GM12878 (cell line): ENCODE results near the gene UBAP2. TPM values are rescaled to one million over a fixed set of nuclear protein-coding genes. Genes with fewer than 3 reads are reported as not detected.

Source experiments
- ATAC-seq: fragments of 200-7000 bp; cut with Tn5 transposase; 3 replicates; pipeline ENCODE4 v1.9.1; 2020; ENCODE audit warnings: mild to moderate bottlenecking, moderate library complexity
- BruUV-seq: library from RNA; stranded (reverse); fragments of 400-500 nt; replicated peaks from 2 replicates; lab custom pipeline; 2021; lab: Mats Ljungman, UMichigan
- CTCF ChIA-PET: fragments of 300-600 bp; sonication (Branson Sonifier 250); formaldehyde crosslinking; extraction: SDS; loops from one replicate; lab custom pipeline; 2021; ENCODE audit warnings: inconsistent platforms; lab: Yijun Ruan, JAX
- POLR2A ChIA-PET: fragments of 350-600 bp; formaldehyde crosslinking; extraction: SDS; loops from one replicate; lab custom pipeline; 2021; ENCODE audit warnings: inconsistent platforms; lab: Charles Lee
- RAD21 ChIA-PET: fragments of 300-600 bp; sonication (Branson Sonifier 250); formaldehyde crosslinking; loops from one replicate; lab custom pipeline; 2023; ENCODE audit warnings: antibody characterized with exemption; ENCODE audit not compliant: unreplicated experiment; lab: Charles Lee
- SMC1A ChIA-PET: fragments of 300-600 bp; sonication (Branson Sonifier 250); formaldehyde crosslinking; loops from one replicate; lab custom pipeline; 2023; ENCODE audit not compliant: unreplicated experiment, uncharacterized antibody; lab: Charles Lee
- DNase-seq: peaks from one replicate; pipeline ENCODE4 v3.0.0-alpha.2; 2011; ENCODE audit warnings: low read depth, low spot score
- FAIRE-seq: peaks from 3 replicates; lab custom pipeline; 2011; peaks lifted over from hg19 to GRCh38; lab: Jason Lieb, UNC
- H2AFZ ChIP-seq: 2 replicates; pipeline ENCODE4 v1.6.0; 2011; ENCODE audit warnings: low read depth, low read length, control low read depth; ENCODE audit not compliant: control insufficient read depth
- H3K27ac ChIP-seq: 2 replicates; pipeline ENCODE4 v1.5.1; 2011; ENCODE audit warnings: control low read depth; ENCODE audit not compliant: control insufficient read depth, insufficient read depth
- H3K27me3 ChIP-seq, 2 experiments: replicated peaks in 1 of 2; 2 replicates each; pipeline versions ENCODE4 v1.6.0 to v1.6.1; 2011; ENCODE audit warnings: low read length in 1 of 2; ENCODE audit not compliant: control insufficient read depth in 2 of 2, insufficient read depth in 2 of 2
- H3K36me3 ChIP-seq, 2 experiments: 2 replicates each; pipeline ENCODE4 v1.5.1; 2011; ENCODE audit warnings: low read length in 1 of 2; ENCODE audit not compliant: control insufficient read depth in 2 of 2, insufficient read depth in 2 of 2
- H3K4me1 ChIP-seq: 2 replicates; pipeline ENCODE4 v1.6.1; 2011; ENCODE audit warnings: mild to moderate bottlenecking, low read length, moderate library complexity, mixed read lengths; ENCODE audit not compliant: control insufficient read depth, insufficient read depth
- H3K4me2 ChIP-seq: 2 replicates; pipeline ENCODE4 v1.6.0; 2011; ENCODE audit warnings: control low read depth; ENCODE audit not compliant: control insufficient read depth, insufficient read depth
- H3K4me3 ChIP-seq: fragments of 200-600 bp; sonication (generic); 2 replicates; pipeline ENCODE4 v1.5.1; 2016
- H3K79me2 ChIP-seq: 2 replicates; pipeline ENCODE4 v1.6.0; 2011; ENCODE audit warnings: low read length; ENCODE audit not compliant: control insufficient read depth, insufficient read depth
- H3K9ac ChIP-seq: 2 replicates; pipeline ENCODE4 v1.8.0; 2011; ENCODE audit warnings: low read length, control low read depth, mixed read lengths; ENCODE audit not compliant: control insufficient read depth, insufficient read depth
- H3K9me3 ChIP-seq: replicated peaks from 3 replicates; pipeline ENCODE4 v1.5.1; 2011; ENCODE audit warnings: mild to moderate bottlenecking, low read length; ENCODE audit not compliant: control insufficient read depth, insufficient read depth
- H4K20me1 ChIP-seq: 2 replicates; pipeline ENCODE4 v1.6.0; 2011; ENCODE audit not compliant: control insufficient read depth, insufficient read depth
- BMI1 ChIP-seq: fragments of 450-650 bp; IDR thresholded peaks from 2 replicates; pipeline ENCODE4 v1.6.1; 2016; ENCODE audit warnings: mild to moderate bottlenecking, moderate library complexity, borderline replicate concordance
- EED ChIP-seq: sonication (generic); IDR thresholded peaks from 2 replicates; pipeline ENCODE4 v1.6.1; 2016; ENCODE audit warnings: antibody characterized with exemption, low read depth
- EGR1 ChIP-seq, 2 experiments: IDR thresholded peaks; 1 replicate in 1 of 2; 2 replicates in 1 of 2; pipeline ENCODE4 v1.6.1; 2011 to 2012; ENCODE audit warnings: low read depth in 2 of 2, low read length in 2 of 2, borderline replicate concordance in 1 of 2, mild to moderate bottlenecking in 1 of 2, moderate library complexity in 1 of 2
- KAT2A ChIP-seq: conservative IDR thresholded peaks from 2 replicates; pipeline ENCODE4 v1.6.1; 2011; ENCODE audit warnings: low read depth, low read length; ENCODE audit not compliant: control insufficient read depth
- NFIC ChIP-seq: IDR thresholded peaks from 2 replicates; pipeline ENCODE4 v1.6.1; 2012; ENCODE audit warnings: low read depth, mild to moderate bottlenecking, inconsistent platforms, low read length, moderate library complexity
- POLR2AphosphoS2 ChIP-seq: IDR thresholded peaks from 2 replicates; pipeline ENCODE4 v1.6.1; 2011; ENCODE audit warnings: low read depth, mild to moderate bottlenecking, low read length, improper control_type of control experiment, moderate library complexity
- RBBP5 ChIP-seq: fragments of 200-600 bp; sonication (generic); conservative IDR thresholded peaks from 2 replicates; pipeline ENCODE4 v1.6.1; 2016
- TAF1 ChIP-seq: IDR thresholded peaks from 2 replicates; pipeline ENCODE4 v1.6.1; 2011; ENCODE audit warnings: mild to moderate bottlenecking, low read depth, low read length, borderline replicate concordance
- TARDBP ChIP-seq: IDR thresholded peaks from 2 replicates; pipeline ENCODE4 v1.6.1; 2016; ENCODE audit warnings: borderline replicate concordance
- ZNF24 ChIP-seq: fragments of 450-650 bp; IDR thresholded peaks from 2 replicates; pipeline ENCODE4 v1.6.1; 2017; ENCODE audit warnings: antibody characterized with exemption, mild to moderate bottlenecking
- WGBS: methylation state at CpG from one replicate; pipeline ENCODE4 v1.1.6; 2016; ENCODE audit warnings: low lambda C conversion rate; ENCODE audit not compliant: insufficient replicate concordance, insufficient coverage; ENCODE audit errors: missing lambda C conversion rate; 5-methylcytosine and 5-hydroxymethylcytosine counted together
- in situ Hi-C: fragments of 300-500 bp; cut with MboI; formaldehyde crosslinking; loops from 9 replicates; pipeline ENCODE4 v1.14.3; 2018; ENCODE audit warnings: mixed read lengths
- intact Hi-C: fragments of 100-400 bp; cut with micrococcal nuclease; formaldehyde crosslinking; loops from one replicate; pipeline ENCODE4 v1.14.2; 2022; ENCODE audit not compliant: unreplicated experiment
- polyA plus RNA-seq, 11 experiments: library from polyadenylated mRNA; depleted of rRNA in 4 of 11; unstranded in 6 of 11; stranded (reverse) in 5 of 11; fragments of >200 nt; fragmentation: Nextera tagmentation in 4 of 11; fragmentation: Illumina TruSeq in 1 of 11; extraction: Ambion mirVana in 4 of 11; extraction: Trizol in 1 of 11; gene quantifications; 1 replicate in 1 of 11; 2 replicates in 10 of 11; pipeline versions ENCODE4 v1.2.1 to v1.2.3, GENCODE V29; 2011 to 2016; ENCODE audit warnings: inconsistent platforms in 2 of 11, missing spikeins in 2 of 11, low read depth in 1 of 11
- total RNA-seq, 4 experiments: library from RNA; depleted of rRNA in 3 of 4; stranded (reverse); fragments of >200 nt in 3 of 4; fragmentation: Illumina TruSeq in 1 of 4; extraction: Trizol in 1 of 4; gene quantifications; 2 replicates each; pipeline versions ENCODE4 v1.2.1 to v1.2.3, GENCODE V29; 2013 to 2021
- TF ChIP-seq, protein P1 (sequence below), 3 experiments: IDR thresholded peaks in 2 of 3; conservative IDR thresholded peaks in 1 of 3; 2 replicates each; pipeline ENCODE4 v1.5.1; 2011; ENCODE audit warnings: low read depth in 3 of 3, low read length in 3 of 3, mild to moderate bottlenecking in 3 of 3, control low read depth in 2 of 3, moderate library complexity in 2 of 3, inconsistent platforms in 1 of 3, mixed read lengths in 1 of 3; ENCODE audit not compliant: control insufficient read depth in 2 of 3, insufficient read depth in 1 of 3; ENCODE audit errors: extremely low read depth in 1 of 3
- TF ChIP-seq, protein P2 (sequence below): fragments of 450-650 bp; IDR thresholded peaks from 2 replicates; pipeline ENCODE4 v1.6.1; 2017; ENCODE audit warnings: mild to moderate bottlenecking, moderate library complexity

The UBAP2 gene
- total and polyA plus RNA-seq, 10 of the 15 experiments (the other 5 are each of a cell fraction or from before 2014, with no cell fraction given) = 8.5 to 48.2 (median 28.1) TPM

DNA sequence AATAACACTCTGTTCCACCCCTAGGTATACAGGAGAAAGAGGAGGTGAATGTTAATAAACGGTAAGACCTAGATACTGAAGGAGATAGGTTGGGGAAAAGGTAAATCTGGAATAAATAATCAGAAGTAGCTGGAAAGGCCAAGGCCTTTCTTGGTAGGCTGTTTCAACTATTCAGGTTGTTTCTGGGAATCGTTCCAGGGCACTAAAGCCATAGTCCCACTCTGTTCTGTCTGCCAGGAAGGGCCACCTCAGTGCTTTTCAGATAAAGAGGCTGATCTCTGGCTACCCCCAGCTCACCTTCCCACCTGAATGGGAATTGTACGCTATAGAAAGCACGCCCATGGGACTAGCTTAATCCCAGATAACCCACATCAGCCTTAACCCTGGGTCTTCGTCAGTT, 44.9 kb upstream of the UBAP2 start:
- in situ Hi-C loops = no loop called here
- no peak overlapping the region for H3K27ac ChIP-seq
- H3K9me3 ChIP-seq = no peaks in the 10 kb centered on the region
- 94% methylated on average over 5 of the region's 5 CpGs for WGBS
- no peak overlapping the region for H3K4me3 ChIP-seq
- no peak for FAIRE-seq
- ChIA-PET RAD21 (interaction anchor here (0.6 kb wide), 1 partner anchor 20 kb away, joined by 3 read pairs; no protein-coding TSS in a partner anchor), POLR2A (interaction anchor here (0.8 kb wide), 1 partner anchor 41 kb away, joined by 3 read pairs; no protein-coding TSS in a partner anchor), SMC1A (no interaction called here), CTCF (interaction anchor here (0.8 to 1.4 kb wide), 3 partner anchors 20 to 315 kb away, joined by 3 to 5 read pairs (median 3); no protein-coding TSS in a partner anchor)
- TF ChIP-seq TARDBP (no peak), BMI1 (no peak), TAF1 (no peak), EED (no peak), KAT2A (no peak)
- peaks cover 17% of the 10 kb centered on the region for H3K4me1 ChIP-seq
- no peaks in the 10 kb centered on the region for H3K79me2 ChIP-seq
- no peaks in the 10 kb centered on the region for H3K27me3 ChIP-seq
- no peak for DNase-seq
- ATAC-seq = no peak
- no peak overlapping the region for H3K9ac ChIP-seq
- intact Hi-C loops = no loop called here
- peaks cover 8 to 44% of the 10 kb centered on the region in 2 experiments for H3K36me3 ChIP-seq
- no TSS peak for BruUV-seq
- no peak overlapping the region for H3K4me2 ChIP-seq
- H4K20me1 ChIP-seq = no peaks in the 10 kb centered on the region
- H2AFZ ChIP-seq = no peak overlapping the region

DNA sequence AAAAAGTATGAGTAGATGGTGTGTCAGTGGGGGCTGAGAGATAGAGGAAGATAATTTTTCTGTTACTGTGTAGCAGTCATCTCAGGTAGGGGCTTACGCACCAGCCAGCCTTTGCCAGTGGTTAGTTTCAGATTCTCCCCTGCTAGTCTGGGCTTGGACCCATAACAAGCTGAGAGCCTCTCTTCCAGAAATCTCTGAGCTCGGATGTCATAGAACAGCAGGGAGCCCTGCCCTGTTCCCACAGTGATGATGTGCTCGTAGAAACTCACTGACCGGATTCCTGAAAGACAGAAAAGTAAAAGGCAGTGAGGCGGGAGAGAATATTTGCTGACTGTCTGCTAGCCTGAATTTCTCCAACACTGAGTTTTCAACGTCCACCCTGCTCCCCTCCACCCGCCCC, 40.6 kb upstream of the UBAP2 start:
- Histone ChIP-seq H2AFZ (no peak overlapping the region), H3K27ac (no peak overlapping the region), H3K36me3 (peaks cover 9 to 51% of the 10 kb centered on the region in 2 experiments), H3K4me3 (no peak overlapping the region), H3K4me2 (no peak overlapping the region), H3K9me3 (no peaks in the 10 kb centered on the region), H3K79me2 (no peaks in the 10 kb centered on the region), H3K4me1 (no peaks in the 10 kb centered on the region), H3K27me3 (no peaks in the 10 kb centered on the region), H3K9ac (no peak overlapping the region), H4K20me1 (no peaks in the 10 kb centered on the region)
- no TSS peak for BruUV-seq
- intact Hi-C loops (no loop called here), in situ Hi-C loops (no loop called here)
- no peak for ATAC-seq
- ChIA-PET SMC1A (no interaction called here), CTCF (interaction anchor here (0.6 to 1.8 kb wide), 2 partner anchors 16 to 84 kb away, joined by 3 to 9 read pairs; no protein-coding TSS in a partner anchor), RAD21 (no interaction called here), POLR2A (no interaction called here)
- no peak for DNase-seq
- WGBS = 92% methylated on average over 7 of the region's 7 CpGs
- FAIRE-seq = no peak
- no peak for TF ChIP-seq NFIC
- no peak for TF ChIP-seq POLR2AphosphoS2
- no peak for TF ChIP-seq RBBP5
- TF ChIP-seq ZNF24 = no peak
- TF ChIP-seq, protein P1, sequence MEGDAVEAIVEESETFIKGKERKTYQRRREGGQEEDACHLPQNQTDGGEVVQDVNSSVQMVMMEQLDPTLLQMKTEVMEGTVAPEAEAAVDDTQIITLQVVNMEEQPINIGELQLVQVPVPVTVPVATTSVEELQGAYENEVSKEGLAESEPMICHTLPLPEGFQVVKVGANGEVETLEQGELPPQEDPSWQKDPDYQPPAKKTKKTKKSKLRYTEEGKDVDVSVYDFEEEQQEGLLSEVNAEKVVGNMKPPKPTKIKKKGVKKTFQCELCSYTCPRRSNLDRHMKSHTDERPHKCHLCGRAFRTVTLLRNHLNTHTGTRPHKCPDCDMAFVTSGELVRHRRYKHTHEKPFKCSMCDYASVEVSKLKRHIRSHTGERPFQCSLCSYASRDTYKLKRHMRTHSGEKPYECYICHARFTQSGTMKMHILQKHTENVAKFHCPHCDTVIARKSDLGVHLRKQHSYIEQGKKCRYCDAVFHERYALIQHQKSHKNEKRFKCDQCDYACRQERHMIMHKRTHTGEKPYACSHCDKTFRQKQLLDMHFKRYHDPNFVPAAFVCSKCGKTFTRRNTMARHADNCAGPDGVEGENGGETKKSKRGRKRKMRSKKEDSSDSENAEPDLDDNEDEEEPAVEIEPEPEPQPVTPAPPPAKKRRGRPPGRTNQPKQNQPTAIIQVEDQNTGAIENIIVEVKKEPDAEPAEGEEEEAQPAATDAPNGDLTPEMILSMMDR (IDR thresholded peaks at IDR 0.05 in 2 of 3, conservative IDR thresholded peaks at IDR 0.05 in 1 of 3; ENCODE audit: control insufficient read depth in 2 of 3, extremely low read depth in 1 of 3, insufficient read depth in 1 of 3, low read depth in 3 of 3, low read length in 3 of 3) = no peak
- no peak for TF ChIP-seq EGR1 (IDR thresholded peaks at IDR 0.05; ENCODE audit: borderline replicate concordance in 1 of 2, low read depth in 2 of 2, low read length in 2 of 2)
- TF ChIP-seq, protein P2, sequence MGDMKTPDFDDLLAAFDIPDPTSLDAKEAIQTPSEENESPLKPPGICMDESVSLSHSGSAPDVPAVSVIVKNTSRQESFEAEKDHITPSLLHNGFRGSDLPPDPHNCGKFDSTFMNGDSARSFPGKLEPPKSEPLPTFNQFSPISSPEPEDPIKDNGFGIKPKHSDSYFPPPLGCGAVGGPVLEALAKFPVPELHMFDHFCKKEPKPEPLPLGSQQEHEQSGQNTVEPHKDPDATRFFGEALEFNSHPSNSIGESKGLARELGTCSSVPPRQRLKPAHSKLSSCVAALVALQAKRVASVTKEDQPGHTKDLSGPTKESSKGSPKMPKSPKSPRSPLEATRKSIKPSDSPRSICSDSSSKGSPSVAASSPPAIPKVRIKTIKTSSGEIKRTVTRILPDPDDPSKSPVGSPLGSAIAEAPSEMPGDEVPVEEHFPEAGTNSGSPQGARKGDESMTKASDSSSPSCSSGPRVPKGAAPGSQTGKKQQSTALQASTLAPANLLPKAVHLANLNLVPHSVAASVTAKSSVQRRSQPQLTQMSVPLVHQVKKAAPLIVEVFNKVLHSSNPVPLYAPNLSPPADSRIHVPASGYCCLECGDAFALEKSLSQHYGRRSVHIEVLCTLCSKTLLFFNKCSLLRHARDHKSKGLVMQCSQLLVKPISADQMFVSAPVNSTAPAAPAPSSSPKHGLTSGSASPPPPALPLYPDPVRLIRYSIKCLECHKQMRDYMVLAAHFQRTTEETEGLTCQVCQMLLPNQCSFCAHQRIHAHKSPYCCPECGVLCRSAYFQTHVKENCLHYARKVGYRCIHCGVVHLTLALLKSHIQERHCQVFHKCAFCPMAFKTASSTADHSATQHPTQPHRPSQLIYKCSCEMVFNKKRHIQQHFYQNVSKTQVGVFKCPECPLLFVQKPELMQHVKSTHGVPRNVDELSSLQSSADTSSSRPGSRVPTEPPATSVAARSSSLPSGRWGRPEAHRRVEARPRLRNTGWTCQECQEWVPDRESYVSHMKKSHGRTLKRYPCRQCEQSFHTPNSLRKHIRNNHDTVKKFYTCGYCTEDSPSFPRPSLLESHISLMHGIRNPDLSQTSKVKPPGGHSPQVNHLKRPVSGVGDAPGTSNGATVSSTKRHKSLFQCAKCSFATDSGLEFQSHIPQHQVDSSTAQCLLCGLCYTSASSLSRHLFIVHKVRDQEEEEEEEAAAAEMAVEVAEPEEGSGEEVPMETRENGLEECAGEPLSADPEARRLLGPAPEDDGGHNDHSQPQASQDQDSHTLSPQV = no peak
